ENCODE data around the gene BCAS3.

Gene BCAS3

DNA sequence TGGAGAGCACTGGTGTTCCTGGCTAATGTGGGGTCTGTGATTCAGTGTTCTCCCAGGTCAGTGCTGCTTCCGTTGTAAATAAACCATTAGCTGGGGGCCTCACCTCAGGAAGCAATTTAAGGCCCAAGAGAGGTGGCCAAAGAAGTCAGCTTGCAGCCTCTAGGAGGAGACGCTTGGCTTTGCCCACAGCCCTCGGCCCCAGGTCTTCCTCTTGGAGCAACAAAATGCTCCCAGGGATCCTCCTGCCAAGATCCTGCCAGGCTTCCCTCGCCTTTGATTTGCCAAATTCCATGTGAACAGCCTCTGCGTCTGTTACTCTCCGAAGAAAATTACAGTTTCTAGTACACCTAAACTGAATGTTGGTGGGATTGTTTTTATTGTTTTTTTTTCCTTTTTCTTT is 659.6 kb downstream of the BCAS3 start:
- Histone ChIP-seq H3K4me1 (ENCODE audit: control insufficient read depth, insufficient read depth, low read length) (no peaks in the 10 kb centered on the region), H3K27ac (ENCODE audit: low read depth, low read length) (no peak overlapping the region), H3K4me3 (ENCODE audit: low read length) (no peak overlapping the region)

DNA sequence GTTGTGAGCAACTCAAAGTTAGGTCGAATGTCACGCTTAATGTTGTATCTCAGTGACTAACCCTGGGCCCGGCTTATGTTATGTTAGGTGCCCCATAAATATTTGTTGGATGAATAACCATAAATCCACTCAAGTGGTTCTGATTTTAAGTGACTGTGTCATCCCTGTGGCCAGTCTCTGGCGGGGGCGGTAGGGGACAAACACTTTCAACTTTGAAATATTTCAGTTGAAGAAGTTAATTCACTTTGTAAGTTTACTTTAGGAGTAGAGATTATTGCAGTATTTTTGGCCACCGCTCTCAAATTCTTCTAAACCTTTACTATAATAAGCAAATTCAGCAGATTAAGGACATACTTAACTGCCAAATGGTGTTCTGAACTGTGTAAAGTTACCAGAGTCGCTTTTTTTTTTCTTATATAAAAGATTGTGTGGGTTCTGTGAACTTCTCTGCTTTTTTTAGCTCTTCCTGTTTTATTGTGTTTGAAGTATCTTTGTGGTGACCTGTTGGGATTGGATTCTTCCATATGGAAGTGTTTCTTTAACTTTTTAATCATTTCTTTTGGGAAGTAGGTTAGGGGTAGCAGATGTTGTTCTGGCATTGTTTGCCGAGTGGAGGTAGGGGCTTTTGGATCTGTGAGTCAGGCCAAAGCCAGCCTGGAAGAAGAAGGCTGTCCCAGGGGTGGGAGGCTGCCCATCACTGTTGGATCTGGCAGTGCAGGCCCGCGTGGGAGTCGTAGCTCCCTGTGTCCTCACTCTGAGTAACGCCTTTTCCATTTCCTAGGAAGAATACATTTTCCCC is 660.5 kb downstream of the BCAS3 start:
- H3K27ac ChIP-seq (ENCODE audit: low read depth, low read length) = no peak overlapping the region
- H3K4me3 ChIP-seq (ENCODE audit: low read length) = no peak overlapping the region
- H3K9ac ChIP-seq (ENCODE audit: low read length) = no peak overlapping the region
- peaks cover 2% of the 10 kb centered on the region for H3K27me3 ChIP-seq (ENCODE audit: control insufficient read depth, insufficient read depth, low read length)
- H3K36me3 ChIP-seq (ENCODE audit: control insufficient read depth, insufficient read depth, low read length) = no peaks in the 10 kb centered on the region
- H3K4me1 ChIP-seq (ENCODE audit: control insufficient read depth, insufficient read depth, low read length) = no peaks in the 10 kb centered on the region

More for the DNA sequence above, 659.6 kb downstream of the BCAS3 start:
- H3K36me3 ChIP-seq (ENCODE audit: control insufficient read depth, insufficient read depth, low read length) = no peaks in the 10 kb centered on the region
- peaks cover 2% of the 10 kb centered on the region for H3K27me3 ChIP-seq (ENCODE audit: control insufficient read depth, insufficient read depth, low read length)
- H3K9ac ChIP-seq (ENCODE audit: low read length) = no peak overlapping the region

DNA sequence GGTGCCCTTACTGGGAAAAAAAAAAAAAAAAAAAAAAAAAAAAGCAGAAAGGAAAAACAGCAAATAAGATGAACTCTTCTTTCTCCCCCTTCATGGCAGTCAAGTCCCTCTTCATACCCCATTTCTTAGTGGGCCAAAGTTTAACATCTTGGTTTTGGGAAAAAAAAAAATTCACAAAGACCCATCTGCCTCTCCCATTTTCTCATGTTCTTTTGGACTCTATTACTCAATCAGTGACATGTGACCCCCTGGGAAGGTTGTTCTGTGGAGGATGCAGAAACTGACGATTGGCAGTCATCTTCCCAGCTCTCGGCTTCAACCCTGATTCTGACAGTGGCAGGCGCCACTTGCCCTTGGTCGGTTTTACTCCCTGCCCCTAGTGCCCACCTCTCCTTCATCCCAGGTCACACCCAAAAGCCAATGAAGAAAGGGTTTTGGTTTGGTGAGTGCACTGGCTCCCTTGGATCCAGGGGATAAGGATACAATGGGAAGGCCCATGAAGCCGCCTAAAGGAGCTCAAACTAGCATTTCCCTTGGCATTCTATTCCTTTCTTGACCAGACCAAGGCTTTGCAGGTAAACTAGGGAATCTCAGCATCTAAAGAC is 661.3 kb downstream of the BCAS3 start:
- H3K27ac ChIP-seq (ENCODE audit: low read depth, low read length) = no peak overlapping the region
- no peaks in the 10 kb centered on the region for H3K36me3 ChIP-seq (ENCODE audit: control insufficient read depth, insufficient read depth, low read length)
- no peak overlapping the region for H3K4me3 ChIP-seq (ENCODE audit: low read length)
- no peak overlapping the region for H3K9ac ChIP-seq (ENCODE audit: low read length)
- H3K4me1 ChIP-seq (ENCODE audit: control insufficient read depth, insufficient read depth, low read length) = no peaks in the 10 kb centered on the region
- H3K27me3 ChIP-seq (ENCODE audit: control insufficient read depth, insufficient read depth, low read length) = peaks cover 2% of the 10 kb centered on the region

DNA sequence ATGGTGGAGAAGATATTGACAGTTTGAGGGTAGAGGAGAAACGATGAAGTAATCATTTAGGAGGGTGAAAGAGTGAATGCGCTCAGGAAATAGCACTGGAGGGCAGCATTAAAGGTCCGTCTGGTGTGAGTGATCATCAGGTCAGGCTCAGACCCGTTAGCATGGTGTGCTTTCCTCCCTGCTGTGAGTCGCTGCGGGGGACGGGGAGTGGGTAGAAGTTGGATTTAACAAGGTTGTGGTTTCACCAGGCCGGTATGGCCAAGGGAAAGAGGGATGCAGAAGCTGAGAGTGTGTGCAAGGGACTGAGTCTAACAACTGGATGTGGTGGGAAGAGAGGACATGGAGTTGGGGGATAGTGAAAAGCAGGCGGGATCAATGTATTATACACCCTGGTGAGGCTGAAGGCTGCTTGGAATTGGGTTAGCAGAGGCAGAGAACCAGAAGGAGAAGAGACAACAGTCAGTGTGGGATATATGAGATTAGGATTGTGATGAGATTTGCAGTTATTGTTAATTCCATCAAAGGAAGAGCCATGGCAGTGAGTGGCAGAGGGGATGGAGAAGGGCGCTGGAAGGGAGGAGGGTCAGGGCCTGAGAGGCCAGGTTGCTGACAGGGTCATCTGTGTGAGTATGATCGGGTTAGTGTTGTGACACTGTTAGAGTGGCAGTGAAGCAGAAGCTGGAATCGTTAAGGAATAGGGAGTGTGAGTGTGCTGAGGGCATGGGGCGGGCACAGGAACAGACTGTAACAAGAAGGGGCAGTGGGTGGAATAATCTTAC is 663.0 kb downstream of the BCAS3 start:
- Histone ChIP-seq H3K27ac (ENCODE audit: low read depth, low read length) (no peak overlapping the region), H3K4me1 (ENCODE audit: control insufficient read depth, insufficient read depth, low read length) (no peaks in the 10 kb centered on the region), H3K4me3 (ENCODE audit: low read length) (no peak overlapping the region), H3K27me3 (ENCODE audit: control insufficient read depth, insufficient read depth, low read length) (peaks cover 2% of the 10 kb centered on the region), H3K36me3 (ENCODE audit: control insufficient read depth, insufficient read depth, low read length) (no peaks in the 10 kb centered on the region), H3K9ac (ENCODE audit: low read length) (no peak overlapping the region)

DNA sequence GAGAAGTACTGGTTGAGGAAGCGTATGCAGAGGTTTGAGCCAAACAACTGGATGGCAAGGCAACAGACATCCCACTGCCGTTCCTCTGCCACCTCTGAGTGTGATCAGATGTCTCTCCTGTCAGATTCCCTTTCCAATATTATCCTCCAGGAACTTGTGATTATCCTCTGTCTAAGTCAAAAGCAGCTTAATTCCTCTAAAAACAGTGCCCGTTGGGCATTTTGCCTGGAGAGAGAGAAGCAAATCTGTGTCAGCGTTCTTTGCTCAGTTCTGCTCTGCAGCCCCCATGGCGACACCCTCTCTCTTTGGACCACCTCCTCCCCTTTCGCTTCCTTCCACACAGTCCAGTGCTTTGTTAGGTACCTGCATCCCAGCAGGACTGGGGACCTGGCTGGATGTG is 665.9 kb downstream of the BCAS3 start:
- H3K27me3 ChIP-seq (ENCODE audit: control insufficient read depth, insufficient read depth, low read length) = no peaks in the 10 kb centered on the region
- no peak overlapping the region for H3K9ac ChIP-seq (ENCODE audit: low read length)
- no peak overlapping the region for H3K27ac ChIP-seq (ENCODE audit: low read depth, low read length)
- no peaks in the 10 kb centered on the region for H3K4me1 ChIP-seq (ENCODE audit: control insufficient read depth, insufficient read depth, low read length)
- no peaks in the 10 kb centered on the region for H3K36me3 ChIP-seq (ENCODE audit: control insufficient read depth, insufficient read depth, low read length)
- no peak overlapping the region for H3K4me3 ChIP-seq (ENCODE audit: low read length)

DNA sequence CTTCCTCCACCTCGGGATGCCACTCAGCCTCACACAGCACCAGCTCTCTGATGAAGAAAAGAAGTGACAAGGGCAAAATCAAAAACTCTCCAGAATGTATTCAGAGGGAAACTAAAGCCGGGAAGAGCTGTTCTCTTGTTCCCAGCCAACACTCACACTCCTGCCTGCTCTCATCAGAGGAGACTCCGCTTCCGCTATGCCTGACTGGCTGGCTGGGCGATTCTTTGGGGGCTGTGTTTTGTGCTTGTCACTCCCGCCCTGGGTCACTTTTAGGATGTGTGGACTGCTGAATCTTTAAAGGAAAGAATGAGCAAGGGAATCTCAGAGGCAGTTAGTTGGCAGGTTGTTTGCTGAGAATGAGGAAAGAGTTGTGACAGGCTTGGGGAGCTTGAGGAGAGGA is 667.4 kb downstream of the BCAS3 start:
- H3K27me3 ChIP-seq (ENCODE audit: control insufficient read depth, insufficient read depth, low read length) = no peaks in the 10 kb centered on the region
- H3K36me3 ChIP-seq (ENCODE audit: control insufficient read depth, insufficient read depth, low read length) = no peaks in the 10 kb centered on the region
- no peak overlapping the region for H3K27ac ChIP-seq (ENCODE audit: low read depth, low read length)
- H3K9ac ChIP-seq (ENCODE audit: low read length) = no peak overlapping the region
- H3K4me3 ChIP-seq (ENCODE audit: low read length) = no peak overlapping the region
- no peaks in the 10 kb centered on the region for H3K4me1 ChIP-seq (ENCODE audit: control insufficient read depth, insufficient read depth, low read length)

DNA sequence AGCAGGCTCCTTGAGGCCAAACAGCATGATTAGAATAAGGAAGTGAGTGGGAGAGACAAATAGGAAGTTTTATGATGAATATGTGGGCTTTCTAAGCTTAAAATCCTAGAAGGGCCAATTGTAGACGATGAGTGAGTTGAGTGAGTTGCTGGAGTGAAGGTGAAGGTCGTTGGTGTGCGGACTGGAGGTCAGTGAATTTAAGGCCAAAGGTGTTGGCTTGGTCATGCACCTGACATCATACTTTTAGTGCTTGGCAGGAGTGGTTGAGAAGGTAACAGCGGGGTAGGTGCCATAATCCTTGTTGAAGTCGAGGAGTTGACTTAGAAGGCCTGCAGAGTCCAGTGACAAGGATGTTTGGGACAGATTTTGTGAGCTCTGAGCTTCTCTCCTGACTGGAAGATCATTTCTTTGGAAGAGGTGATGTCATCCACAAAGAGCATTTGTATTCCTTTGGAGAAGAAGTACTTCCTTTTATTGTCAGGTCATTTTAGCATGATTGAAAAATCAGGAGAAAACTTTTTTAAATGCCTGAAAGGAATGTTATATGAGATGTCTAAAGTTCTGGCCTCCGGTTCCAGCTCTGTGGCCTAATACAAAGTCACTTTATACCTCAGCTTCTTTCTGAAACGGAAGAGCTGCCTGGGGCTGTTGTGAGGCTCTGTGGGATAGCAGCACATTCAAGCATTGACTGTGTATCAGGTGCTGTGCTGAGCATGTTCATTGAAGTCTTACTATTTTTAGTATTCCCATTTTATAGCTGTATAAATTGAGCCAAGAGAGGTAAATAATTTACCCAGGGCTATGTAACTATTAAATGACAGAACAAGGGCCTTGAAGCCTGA is 668.4 kb downstream of the BCAS3 start:
- Histone ChIP-seq H3K4me1 (ENCODE audit: control insufficient read depth, insufficient read depth, low read length) (no peaks in the 10 kb centered on the region), H3K4me3 (ENCODE audit: low read length) (no peak overlapping the region), H3K27me3 (ENCODE audit: control insufficient read depth, insufficient read depth, low read length) (no peaks in the 10 kb centered on the region), H3K36me3 (ENCODE audit: control insufficient read depth, insufficient read depth, low read length) (no peaks in the 10 kb centered on the region), H3K27ac (ENCODE audit: low read depth, low read length) (no peak overlapping the region), H3K9ac (ENCODE audit: low read length) (no peak overlapping the region)

DNA sequence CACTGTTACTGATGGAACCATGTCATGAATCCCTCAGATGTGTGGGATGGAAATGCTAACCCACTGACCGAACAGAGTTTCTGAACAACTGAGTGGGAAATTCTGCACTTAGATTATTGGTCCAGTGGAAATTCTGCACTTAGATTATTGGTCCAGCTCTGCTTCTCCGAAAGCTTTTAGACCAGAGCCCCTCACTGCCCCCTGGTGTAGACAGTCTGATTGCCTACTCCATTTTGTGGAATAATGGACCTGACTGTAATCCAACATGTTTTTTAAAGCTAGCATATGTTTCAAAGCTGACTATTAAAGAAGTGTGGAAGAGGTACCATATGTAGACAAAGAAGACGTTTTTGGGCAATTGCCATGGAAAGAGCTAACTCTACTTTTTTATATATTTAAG is 671.7 kb downstream of the BCAS3 start:
- H3K36me3 ChIP-seq (ENCODE audit: control insufficient read depth, insufficient read depth, low read length) = no peaks in the 10 kb centered on the region
- H3K4me1 ChIP-seq (ENCODE audit: control insufficient read depth, insufficient read depth, low read length) = no peaks in the 10 kb centered on the region
- no peaks in the 10 kb centered on the region for H3K27me3 ChIP-seq (ENCODE audit: control insufficient read depth, insufficient read depth, low read length)
- no peak overlapping the region for H3K4me3 ChIP-seq (ENCODE audit: low read length)
- H3K9ac ChIP-seq (ENCODE audit: low read length) = no peak overlapping the region
- no peak overlapping the region for H3K27ac ChIP-seq (ENCODE audit: low read depth, low read length)

DNA sequence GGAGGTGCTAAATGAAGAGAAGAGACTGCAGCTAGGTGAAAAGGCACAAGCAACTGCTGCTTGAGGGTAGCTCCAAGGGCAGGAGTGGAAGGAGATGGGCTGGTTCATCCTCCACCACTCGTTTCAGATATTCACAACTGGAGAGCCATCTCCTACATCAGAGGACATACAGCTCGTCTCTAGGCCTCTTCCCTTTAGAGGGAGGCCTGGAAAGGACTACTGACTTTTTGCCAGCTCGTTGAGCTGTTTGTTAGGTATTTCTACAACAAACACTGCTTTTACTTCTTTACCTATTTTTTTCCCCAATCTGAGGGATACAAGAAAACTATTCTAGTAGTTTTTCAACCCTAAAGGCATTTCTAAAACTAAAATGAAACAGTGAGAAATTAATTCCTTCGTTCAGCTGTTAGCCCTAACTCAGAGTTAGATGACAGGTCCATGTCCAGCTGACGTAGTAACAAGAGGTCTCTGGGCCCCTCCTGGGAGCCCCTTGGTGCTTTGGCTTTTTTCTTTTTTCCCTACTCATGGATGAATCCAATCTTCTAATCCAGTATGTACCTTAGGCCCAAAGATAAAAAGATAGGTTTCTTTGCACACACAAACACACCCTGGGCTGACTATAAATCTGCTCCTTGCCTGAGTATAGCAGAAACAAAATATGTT is 674.2 kb downstream of the BCAS3 start:
- Histone ChIP-seq H3K27me3 (ENCODE audit: control insufficient read depth, insufficient read depth, low read length) (no peaks in the 10 kb centered on the region), H3K27ac (ENCODE audit: low read depth, low read length) (no peak overlapping the region), H3K9ac (ENCODE audit: low read length) (no peak overlapping the region), H3K36me3 (ENCODE audit: control insufficient read depth, insufficient read depth, low read length) (no peaks in the 10 kb centered on the region), H3K4me1 (ENCODE audit: control insufficient read depth, insufficient read depth, low read length) (no peaks in the 10 kb centered on the region), H3K4me3 (ENCODE audit: low read length) (no peak overlapping the region)

DNA sequence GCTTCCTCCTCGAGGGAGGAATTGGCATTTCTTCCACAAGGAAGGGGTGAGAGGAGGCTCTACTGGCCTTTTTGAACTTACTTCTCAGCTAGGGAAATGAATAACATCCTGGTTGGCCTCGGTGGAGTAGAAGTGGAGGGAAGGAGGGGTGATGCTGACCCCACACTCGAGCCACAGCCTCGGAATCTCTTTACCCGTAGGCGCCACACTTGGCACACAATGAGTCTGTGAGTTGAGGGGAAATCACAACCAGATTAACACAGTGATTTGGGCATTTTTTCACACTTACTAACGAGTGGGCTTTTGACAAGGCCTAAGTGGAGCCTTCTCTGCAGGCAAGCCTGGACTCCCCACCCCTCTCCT is 674.7 kb downstream of the BCAS3 start:
- Histone ChIP-seq H3K4me3 (ENCODE audit: low read length) (no peak overlapping the region), H3K4me1 (ENCODE audit: control insufficient read depth, insufficient read depth, low read length) (no peaks in the 10 kb centered on the region), H3K36me3 (ENCODE audit: control insufficient read depth, insufficient read depth, low read length) (no peaks in the 10 kb centered on the region), H3K27ac (ENCODE audit: low read depth, low read length) (no peak overlapping the region), H3K27me3 (ENCODE audit: control insufficient read depth, insufficient read depth, low read length) (no peaks in the 10 kb centered on the region), H3K9ac (ENCODE audit: low read length) (no peak overlapping the region)

DNA sequence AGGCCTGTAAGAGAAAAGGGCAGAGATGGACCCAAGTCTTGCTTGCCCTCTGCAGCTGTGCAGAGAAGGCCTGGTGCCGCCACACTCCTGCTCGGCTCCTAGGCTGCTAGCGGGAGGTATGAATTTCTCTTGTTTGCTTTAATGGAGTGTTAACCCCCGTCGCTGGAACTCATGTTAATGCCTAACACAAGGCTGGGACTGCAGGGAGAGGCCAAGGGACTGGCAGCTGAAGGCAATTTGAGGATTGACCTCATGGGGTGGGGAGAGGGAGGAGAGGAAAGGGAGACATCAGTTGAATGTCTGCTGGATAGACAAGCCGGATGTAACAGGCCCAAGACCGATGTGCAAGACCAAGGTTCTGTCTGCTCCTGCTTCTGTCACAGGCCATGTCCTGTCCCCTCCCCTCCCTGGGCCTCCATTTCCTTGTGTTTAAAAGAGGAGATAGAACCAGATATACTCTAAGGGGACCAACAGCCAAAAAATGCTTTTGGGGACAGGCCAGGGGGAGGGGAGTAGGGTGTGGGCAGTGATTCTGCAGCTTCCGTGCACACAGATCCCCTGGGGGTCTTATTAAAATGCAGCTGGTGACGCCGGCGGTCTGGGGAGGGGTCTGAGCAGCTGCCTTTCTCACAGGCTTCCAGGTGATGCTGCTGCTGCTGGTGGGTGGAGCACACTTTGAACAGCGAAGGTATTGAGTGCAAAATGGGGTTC is 675.3 kb downstream of the BCAS3 start:
- H3K36me3 ChIP-seq (ENCODE audit: control insufficient read depth, insufficient read depth, low read length) = no peaks in the 10 kb centered on the region
- H3K4me1 ChIP-seq (ENCODE audit: control insufficient read depth, insufficient read depth, low read length) = no peaks in the 10 kb centered on the region
- H3K4me3 ChIP-seq (ENCODE audit: low read length) = no peak overlapping the region
- no peak overlapping the region for H3K27ac ChIP-seq (ENCODE audit: low read depth, low read length)
- H3K27me3 ChIP-seq (ENCODE audit: control insufficient read depth, insufficient read depth, low read length) = no peaks in the 10 kb centered on the region
- no peak overlapping the region for H3K9ac ChIP-seq (ENCODE audit: low read length)

Measured in rectal smooth muscle tissue (tissue), 1 donor.